ENCODE data around the gene DOC2A.

GRCh38 chr16:29975811-29976511 lies 34.9 kb downstream of the DOC2A start:
- TF ChIP-seq CTCF (conservative IDR thresholded peaks at IDR 0.05; ENCODE audit: low read depth, low read length) = no peak
- no peak for TF ChIP-seq EZH2 (IDR thresholded peaks at IDR 0.05; ENCODE audit: borderline replicate concordance, low read depth, low read length, poor library complexity, severe bottlenecking)

All from A673 (cell line).